Ureter (tissue), 1 donor: ENCODE data around the gene NCAPG. TPM values are rescaled to one million over a fixed set of nuclear protein-coding genes. Genes with fewer than 3 reads are reported as not detected.

Source experiments
- DNase-seq: peaks from one replicate; pipeline ENCODE4 v3.0.0-alpha.2; 2020; ENCODE audit warnings: low spot score
- total RNA-seq: library from RNA; stranded (reverse); gene quantifications from one replicate; pipeline ENCODE4 v1.2.4, GENCODE V29; 2023
- donor health status: DM: yes; HTN: yes; CAD: no.

NCAPG gene, protein sequence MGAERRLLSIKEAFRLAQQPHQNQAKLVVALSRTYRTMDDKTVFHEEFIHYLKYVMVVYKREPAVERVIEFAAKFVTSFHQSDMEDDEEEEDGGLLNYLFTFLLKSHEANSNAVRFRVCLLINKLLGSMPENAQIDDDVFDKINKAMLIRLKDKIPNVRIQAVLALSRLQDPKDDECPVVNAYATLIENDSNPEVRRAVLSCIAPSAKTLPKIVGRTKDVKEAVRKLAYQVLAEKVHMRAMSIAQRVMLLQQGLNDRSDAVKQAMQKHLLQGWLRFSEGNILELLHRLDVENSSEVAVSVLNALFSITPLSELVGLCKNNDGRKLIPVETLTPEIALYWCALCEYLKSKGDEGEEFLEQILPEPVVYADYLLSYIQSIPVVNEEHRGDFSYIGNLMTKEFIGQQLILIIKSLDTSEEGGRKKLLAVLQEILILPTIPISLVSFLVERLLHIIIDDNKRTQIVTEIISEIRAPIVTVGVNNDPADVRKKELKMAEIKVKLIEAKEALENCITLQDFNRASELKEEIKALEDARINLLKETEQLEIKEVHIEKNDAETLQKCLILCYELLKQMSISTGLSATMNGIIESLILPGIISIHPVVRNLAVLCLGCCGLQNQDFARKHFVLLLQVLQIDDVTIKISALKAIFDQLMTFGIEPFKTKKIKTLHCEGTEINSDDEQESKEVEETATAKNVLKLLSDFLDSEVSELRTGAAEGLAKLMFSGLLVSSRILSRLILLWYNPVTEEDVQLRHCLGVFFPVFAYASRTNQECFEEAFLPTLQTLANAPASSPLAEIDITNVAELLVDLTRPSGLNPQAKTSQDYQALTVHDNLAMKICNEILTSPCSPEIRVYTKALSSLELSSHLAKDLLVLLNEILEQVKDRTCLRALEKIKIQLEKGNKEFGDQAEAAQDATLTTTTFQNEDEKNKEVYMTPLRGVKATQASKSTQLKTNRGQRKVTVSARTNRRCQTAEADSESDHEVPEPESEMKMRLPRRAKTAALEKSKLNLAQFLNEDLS
- total RNA-seq, result 0.94 TPM

GRCh38 chr4:17810260-17811077 lies at the start of gene NCAPG, which contains the start of gene DCAF16:
TSS of gene NCAPG (plus strand) at chr4:17810979. CDS start at chr4:17811078, 99 bp downstream.
TSS of gene DCAF16 (minus strand) at chr4:17810757. CDS start at chr4:17804141, 6,616 bp downstream.
- DNase-seq, result peak; percentile 99

GRCh38 chr4:17761062-17761461 lies 49.7 kb upstream of the NCAPG start:
- no peak for DNase-seq

DNA sequence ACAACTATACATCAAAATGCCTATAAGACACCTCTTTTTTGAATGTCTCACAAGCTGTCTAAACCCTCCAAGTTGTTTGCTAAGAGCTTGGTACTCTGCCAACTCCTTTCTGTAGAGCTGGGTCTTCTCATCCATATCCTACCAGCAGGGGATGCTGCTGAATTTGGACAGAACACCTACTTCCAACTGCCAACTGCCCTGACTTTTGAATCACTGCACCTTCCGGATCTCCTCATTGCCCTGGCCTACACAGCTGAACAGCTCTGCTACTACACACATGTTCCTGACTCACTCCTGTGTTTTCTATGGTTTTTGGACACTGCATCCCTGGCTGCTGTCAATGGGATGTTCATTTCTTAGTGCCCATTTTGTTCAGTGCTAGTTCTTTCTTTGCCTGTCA lies 48.1 kb upstream of the NCAPG start:
- no peak for DNase-seq

GRCh38 chr4:17763416-17763815 lies 47.4 kb upstream of the NCAPG start:
- DNase-seq, result no peak

GRCh38 chr4:17763931-17764330 lies 46.8 kb upstream of the NCAPG start:
- DNase-seq, result no peak

DNA sequence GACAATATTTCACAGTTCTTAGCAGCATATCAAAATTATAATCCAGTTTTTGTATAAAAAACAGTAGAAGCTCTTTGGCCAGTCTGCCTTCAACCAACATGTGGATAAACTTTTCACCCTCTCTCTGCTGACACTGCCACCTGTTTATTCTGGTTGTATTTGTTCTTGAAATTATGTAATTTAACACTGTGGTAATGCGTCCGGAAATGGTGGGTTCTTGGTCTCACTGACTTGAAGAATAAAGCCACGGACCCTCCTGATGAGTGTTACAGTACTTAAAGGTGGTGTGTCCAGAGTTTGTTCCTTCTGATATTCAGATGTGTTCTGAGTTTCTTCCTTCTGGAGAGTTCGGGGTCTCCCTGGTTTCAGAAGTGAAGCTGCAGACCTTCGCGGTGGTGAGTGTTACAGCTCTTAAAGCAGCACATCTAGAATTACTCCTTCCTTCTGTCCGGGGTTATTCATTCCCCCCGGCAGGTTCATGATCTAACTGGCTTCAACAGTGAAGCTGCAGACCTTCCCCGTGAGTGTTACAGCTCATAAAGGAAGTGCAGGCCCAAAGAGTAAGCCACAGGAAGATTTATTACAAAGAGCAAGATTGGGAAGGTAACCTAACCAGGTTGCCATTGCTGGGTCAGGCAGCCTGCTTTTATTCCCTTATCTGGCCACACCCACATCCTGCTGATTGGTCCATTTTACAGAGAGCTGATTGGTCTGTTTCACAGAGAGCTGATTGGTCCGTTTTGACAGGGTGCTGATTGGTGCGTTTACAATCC lies 45.1 kb upstream of the NCAPG start:
- no peak for DNase-seq

GRCh38 chr4:17766826-17767458 lies 43.8 kb upstream of the NCAPG start:
- no peak for DNase-seq

GRCh38 chr4:17769406-17770174 lies 41.2 kb upstream of the NCAPG start:
- no peak for DNase-seq

GRCh38 chr4:17770845-17771244 lies 39.9 kb upstream of the NCAPG start:
- DNase-seq, result no peak

- no peak for DNase-seq
These were observed 39.4 kb upstream of the NCAPG start for GRCh38 chr4:17771284-17771908.

GRCh38 chr4:17773135-17773698 lies 37.6 kb upstream of the NCAPG start:
- no peak for DNase-seq

GRCh38 chr4:17778431-17778830 lies 32.3 kb upstream of the NCAPG start:
- DNase-seq, result no peak

- DNase-seq, result no peak
These were observed 30.1 kb upstream of the NCAPG start for GRCh38 chr4:17780501-17781299.

DNA sequence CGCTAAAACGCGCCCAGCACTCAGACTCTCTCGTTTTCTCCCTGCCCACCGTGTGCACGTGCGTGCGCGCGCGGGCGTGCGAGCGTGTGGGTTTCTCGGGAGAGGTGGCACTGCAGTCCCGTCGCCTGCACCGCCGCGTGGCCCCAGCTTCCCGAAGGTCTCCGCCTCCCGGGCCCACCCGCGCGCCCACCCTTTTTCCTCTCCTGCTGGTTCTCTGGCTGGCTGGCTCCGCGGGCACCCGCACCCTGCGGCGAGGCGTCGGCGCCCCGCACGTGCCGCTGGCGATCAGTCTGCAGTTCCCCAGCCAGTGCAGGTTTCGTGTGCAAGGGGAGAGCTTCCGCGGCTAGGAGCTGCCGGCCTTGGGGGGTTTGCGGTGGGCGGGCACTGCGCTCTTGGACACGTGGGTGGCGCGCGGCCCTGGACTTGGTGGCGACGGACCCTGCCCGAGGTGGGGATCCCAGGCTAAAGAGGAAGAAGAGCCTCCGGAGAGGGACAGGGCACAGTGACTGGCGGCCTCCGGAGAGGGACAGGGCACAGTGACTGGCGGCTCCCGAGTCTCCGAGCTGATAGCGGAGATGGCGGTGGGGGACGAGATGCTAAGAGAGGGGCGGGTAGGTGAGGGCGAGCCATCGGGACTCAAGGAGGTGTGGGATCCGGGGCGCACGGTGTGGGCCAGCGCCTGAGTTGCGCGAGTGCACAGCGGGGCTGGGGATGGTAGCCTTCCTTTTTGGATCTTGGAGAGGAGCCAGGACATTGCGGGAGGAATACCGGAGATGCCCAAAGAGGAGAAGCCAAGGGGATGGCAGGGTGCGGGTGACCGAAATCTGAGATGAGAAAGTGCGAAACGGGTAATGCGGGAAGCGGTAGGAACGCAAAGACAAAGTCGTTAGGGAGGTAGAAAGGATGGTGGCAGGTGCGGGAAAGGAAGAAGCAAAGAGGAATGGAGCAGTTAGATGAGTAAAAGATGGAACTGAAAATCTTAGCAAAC lies 29.2 kb upstream of the NCAPG start, which contains the start of gene FAM184B:
FAM184B (minus strand) TSS at position 322 of the 988 bp plus-strand sequence. CDS start 322 bp downstream, outside the sequence.
- DNase-seq, result no peak

- no peak for DNase-seq
These were observed 24.9 kb upstream of the NCAPG start for GRCh38 chr4:17785858-17786257.

- no peak for DNase-seq
These were observed 24.2 kb upstream of the NCAPG start for GRCh38 chr4:17786567-17786966.
